ENCODE results near the gene TMEM270.

DNA sequence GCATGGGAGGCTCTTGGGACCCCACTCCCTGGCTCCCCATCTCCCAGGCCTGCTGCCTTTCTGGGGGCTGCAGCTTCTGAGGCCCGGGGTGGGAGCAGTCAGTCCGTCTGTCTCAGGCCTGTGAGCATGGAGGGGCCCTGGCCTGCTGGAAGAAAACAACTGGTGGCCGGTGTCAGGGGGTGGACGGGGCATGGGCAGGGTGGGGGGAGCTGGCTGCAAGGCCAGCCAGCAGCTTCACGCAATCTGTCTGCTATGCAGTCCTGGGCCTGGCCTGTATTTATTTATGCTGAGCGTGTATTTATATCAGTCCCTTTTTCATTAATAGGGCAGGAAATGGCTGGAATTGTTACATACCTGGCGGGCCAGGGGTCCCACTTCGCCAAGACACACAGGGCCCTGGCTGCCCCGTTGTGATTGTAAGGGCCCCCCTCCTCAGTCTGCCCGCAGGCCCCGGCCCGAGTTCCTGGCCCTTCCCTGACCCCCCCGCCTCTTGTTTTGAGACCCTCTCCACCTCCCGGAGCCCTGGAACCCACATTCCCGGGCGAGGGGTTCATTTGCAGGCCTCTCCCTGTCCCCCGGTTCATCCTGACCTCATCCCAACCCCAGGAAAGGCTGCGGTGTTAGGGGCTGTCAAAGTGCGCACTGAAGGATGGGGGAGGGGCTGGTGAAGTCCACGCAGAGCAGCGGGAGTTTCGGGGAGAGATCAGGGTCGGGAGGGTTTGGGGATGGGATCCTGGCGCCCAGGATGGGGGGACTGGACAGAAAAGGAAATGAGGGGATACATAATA lies 8.2 kb downstream of the TMEM270 start:
- TF ChIP-seq, protein P1, sequence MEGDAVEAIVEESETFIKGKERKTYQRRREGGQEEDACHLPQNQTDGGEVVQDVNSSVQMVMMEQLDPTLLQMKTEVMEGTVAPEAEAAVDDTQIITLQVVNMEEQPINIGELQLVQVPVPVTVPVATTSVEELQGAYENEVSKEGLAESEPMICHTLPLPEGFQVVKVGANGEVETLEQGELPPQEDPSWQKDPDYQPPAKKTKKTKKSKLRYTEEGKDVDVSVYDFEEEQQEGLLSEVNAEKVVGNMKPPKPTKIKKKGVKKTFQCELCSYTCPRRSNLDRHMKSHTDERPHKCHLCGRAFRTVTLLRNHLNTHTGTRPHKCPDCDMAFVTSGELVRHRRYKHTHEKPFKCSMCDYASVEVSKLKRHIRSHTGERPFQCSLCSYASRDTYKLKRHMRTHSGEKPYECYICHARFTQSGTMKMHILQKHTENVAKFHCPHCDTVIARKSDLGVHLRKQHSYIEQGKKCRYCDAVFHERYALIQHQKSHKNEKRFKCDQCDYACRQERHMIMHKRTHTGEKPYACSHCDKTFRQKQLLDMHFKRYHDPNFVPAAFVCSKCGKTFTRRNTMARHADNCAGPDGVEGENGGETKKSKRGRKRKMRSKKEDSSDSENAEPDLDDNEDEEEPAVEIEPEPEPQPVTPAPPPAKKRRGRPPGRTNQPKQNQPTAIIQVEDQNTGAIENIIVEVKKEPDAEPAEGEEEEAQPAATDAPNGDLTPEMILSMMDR (IDR thresholded peaks at IDR 0.05; ENCODE audit: low read depth, low read length), result no peak
- no peak for TF ChIP-seq POLR2A (IDR thresholded peaks at IDR 0.05; ENCODE audit: extremely low read depth, insufficient read length)
